DOHH2 (cell line): Measurements from ENCODE around the gene CHFR.

ENCODE experiments used
- H3F3A ChIP-seq: fragments of 200-600 bp; sonication (generic), shearing (Covaris generic); 2 replicates; pipeline ENCODE4 v1.6.0; 2016; ENCODE audit warnings: antibody characterized with exemption, mild to moderate bottlenecking; ENCODE audit not compliant: control insufficient read depth, insufficient read depth
- H3K27ac ChIP-seq: fragments of 200-600 bp; sonication (generic); 2 replicates; pipeline ENCODE4 v1.5.1; 2014; ENCODE audit warnings: low read depth, mild to moderate bottlenecking, low read length, moderate library complexity
- H3K27me3 ChIP-seq: fragments of 200-600 bp; sonication (generic); 2 replicates; pipeline ENCODE4 v1.6.1; 2014; ENCODE audit warnings: mild to moderate bottlenecking, low read length, mixed read lengths; ENCODE audit not compliant: control insufficient read depth
- H3K36me3 ChIP-seq: fragments of 200-600 bp; sonication (generic); 2 replicates; pipeline ENCODE4 v1.6.1; 2014; ENCODE audit warnings: mild to moderate bottlenecking, low read length, moderate library complexity, mixed read lengths; ENCODE audit not compliant: control insufficient read depth
- H3K4me1 ChIP-seq: fragments of 200-600 bp; sonication (generic); 2 replicates; pipeline ENCODE4 v1.6.1; 2014; ENCODE audit warnings: mild to moderate bottlenecking, low read length, mixed read lengths; ENCODE audit not compliant: control insufficient read depth
- H3K4me2 ChIP-seq: fragments of 200-600 bp; sonication (generic); 2 replicates; pipeline ENCODE4 v1.6.0; 2014; ENCODE audit warnings: mild to moderate bottlenecking, low read length, moderate library complexity
- H3K4me3 ChIP-seq: fragments of 200-600 bp; sonication (generic); 2 replicates; pipeline ENCODE4 v1.5.1; 2014; ENCODE audit warnings: mild to moderate bottlenecking, low read length, mixed read lengths
- H3K79me2 ChIP-seq: fragments of 200-600 bp; sonication (generic); 2 replicates; pipeline ENCODE4 v1.6.1; 2014; ENCODE audit warnings: mild to moderate bottlenecking, low read length, mixed read lengths; ENCODE audit not compliant: control insufficient read depth
- H3K9me2 ChIP-seq: fragments of 200-600 bp; sonication (generic); replicated peaks from 2 replicates; pipeline ENCODE4 v1.6.1; 2014; ENCODE audit warnings: mild to moderate bottlenecking, low read length, mixed read lengths; ENCODE audit not compliant: control insufficient read depth
- H3K9me3 ChIP-seq: fragments of 200-600 bp; sonication (generic); 2 replicates; pipeline ENCODE4 v1.6.1; 2014; ENCODE audit warnings: antibody characterized with exemption, low read length, mixed read lengths; ENCODE audit not compliant: control insufficient read depth, insufficient read depth
- H4K20me1 ChIP-seq: fragments of 200-600 bp; sonication (generic); 2 replicates; pipeline ENCODE4 v1.6.0; 2014; ENCODE audit warnings: low read depth, mild to moderate bottlenecking, antibody characterized with exemption, low read length, moderate library complexity; ENCODE audit not compliant: control insufficient read depth, insufficient read depth
- EZH2phosphoT487 ChIP-seq: fragments of 200-600 bp; sonication (generic); IDR thresholded peaks from 2 replicates; pipeline ENCODE4 v1.6.1; 2017; ENCODE audit warnings: borderline replicate concordance, mild to moderate bottlenecking, antibody characterized with exemption, low read length, moderate library complexity, mixed read lengths
- TF ChIP-seq, protein P1 (sequence below): fragments of 200-600 bp; sonication (generic); IDR thresholded peaks from one replicate; pipeline ENCODE4 v1.5.1; 2014; ENCODE audit warnings: antibody characterized with exemption, mild to moderate bottlenecking, low read depth, low read length; ENCODE audit not compliant: poor library complexity, severe bottlenecking

The CHFR gene

DNA sequence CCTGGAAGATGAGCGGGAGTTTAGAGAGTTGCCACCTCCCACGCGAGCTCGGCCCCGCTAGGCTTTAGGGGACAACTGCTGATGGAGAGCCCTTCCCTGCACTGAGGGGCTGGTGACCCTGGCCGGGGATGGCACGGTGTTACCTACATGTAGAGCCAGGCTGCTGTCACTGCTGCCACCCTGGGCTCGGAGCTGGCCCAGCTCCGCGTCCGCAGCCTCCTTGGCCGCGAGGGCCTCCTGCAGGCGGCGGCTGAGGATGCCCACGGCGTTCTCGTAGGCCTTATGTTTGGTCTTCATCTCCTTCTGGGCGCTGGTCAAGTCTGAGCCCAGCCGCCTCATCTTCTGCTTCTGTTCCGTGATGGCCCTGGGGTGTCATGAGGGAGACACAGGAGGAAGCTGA, 101.2 kb downstream of the CHFR start:
- no peaks in the 10 kb centered on the region for H3K9me2 ChIP-seq
- no peaks in the 10 kb centered on the region for H3K79me2 ChIP-seq
- H3K27ac ChIP-seq = no peak overlapping the region
- H3K4me3 ChIP-seq = no peak overlapping the region
- H3K4me2 ChIP-seq = no peak overlapping the region
- H3K9me3 ChIP-seq = no peaks in the 10 kb centered on the region
- H4K20me1 ChIP-seq = peaks cover 2% of the 10 kb centered on the region; the same call in 1 of the 2 replicates
- H3K4me1 ChIP-seq = no peaks in the 10 kb centered on the region
- H3K36me3 ChIP-seq = peaks cover 71% of the 10 kb centered on the region
- H3F3A ChIP-seq = no peaks in the 10 kb centered on the region; the same call in 1 of the 2 replicates
- no peaks in the 10 kb centered on the region for H3K27me3 ChIP-seq
- TF ChIP-seq, protein P1, sequence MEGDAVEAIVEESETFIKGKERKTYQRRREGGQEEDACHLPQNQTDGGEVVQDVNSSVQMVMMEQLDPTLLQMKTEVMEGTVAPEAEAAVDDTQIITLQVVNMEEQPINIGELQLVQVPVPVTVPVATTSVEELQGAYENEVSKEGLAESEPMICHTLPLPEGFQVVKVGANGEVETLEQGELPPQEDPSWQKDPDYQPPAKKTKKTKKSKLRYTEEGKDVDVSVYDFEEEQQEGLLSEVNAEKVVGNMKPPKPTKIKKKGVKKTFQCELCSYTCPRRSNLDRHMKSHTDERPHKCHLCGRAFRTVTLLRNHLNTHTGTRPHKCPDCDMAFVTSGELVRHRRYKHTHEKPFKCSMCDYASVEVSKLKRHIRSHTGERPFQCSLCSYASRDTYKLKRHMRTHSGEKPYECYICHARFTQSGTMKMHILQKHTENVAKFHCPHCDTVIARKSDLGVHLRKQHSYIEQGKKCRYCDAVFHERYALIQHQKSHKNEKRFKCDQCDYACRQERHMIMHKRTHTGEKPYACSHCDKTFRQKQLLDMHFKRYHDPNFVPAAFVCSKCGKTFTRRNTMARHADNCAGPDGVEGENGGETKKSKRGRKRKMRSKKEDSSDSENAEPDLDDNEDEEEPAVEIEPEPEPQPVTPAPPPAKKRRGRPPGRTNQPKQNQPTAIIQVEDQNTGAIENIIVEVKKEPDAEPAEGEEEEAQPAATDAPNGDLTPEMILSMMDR = no peak
- TF ChIP-seq EZH2phosphoT487 = no peak

DNA sequence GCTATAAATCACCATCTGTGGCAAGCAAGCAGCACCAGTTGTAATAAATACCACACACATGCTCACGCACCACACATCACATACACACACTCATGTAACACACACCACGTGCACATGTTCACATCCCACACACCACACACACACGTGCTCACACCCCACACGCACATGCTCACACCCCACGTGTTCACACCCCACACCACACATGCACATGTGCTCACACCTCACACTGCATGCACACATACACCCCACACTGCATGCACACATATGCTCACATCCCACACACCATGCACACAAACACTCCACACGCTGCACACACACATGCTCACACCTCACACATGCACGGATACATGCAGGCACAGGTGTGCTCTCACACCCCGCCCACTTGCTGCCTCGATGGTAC, 102.8 kb downstream of the CHFR start:
- Histone ChIP-seq H3K27me3 (no peaks in the 10 kb centered on the region), H4K20me1 (peaks cover 2% of the 10 kb centered on the region; the same call in 1 of the 2 replicates), H3K9me2 (no peaks in the 10 kb centered on the region), H3K79me2 (no peaks in the 10 kb centered on the region), H3K4me1 (no peaks in the 10 kb centered on the region), H3K4me2 (no peak overlapping the region), H3K27ac (no peak overlapping the region), H3K9me3 (no peaks in the 10 kb centered on the region), H3K36me3 (peaks cover 77% of the 10 kb centered on the region), H3K4me3 (no peak overlapping the region), H3F3A (no peaks in the 10 kb centered on the region)
- TF ChIP-seq, protein P1 = no peak
- TF ChIP-seq EZH2phosphoT487 = no peak

DNA sequence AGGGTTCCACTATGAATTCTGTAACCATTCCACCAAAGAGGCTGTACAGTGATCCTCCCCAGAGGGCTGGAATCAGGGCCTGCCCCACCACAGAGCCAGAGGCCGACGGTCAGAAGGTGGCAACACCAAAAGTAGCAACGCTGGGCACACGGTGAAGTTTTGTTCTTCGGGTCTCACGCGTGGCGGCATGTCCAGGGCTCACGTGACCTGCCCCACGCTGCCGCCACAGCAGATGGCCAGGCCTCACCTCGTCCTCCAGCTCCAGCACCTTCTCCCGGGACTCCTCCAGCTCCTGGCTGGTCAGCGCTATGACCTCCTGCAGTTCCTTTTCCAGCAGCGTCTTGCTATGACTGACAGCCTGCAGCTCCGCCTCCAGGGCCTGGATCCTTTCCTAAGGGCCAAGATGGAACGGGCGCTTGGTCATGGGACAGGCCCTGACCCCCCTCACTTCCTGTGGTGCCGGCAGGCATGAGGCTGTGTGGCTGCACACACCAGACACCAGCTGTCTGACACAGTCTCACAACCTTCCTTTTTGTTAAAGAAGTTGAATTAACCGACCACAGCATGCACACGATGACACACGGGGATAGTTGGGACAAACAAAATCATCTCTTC, 103.4 kb downstream of the CHFR start:
- Histone ChIP-seq H3K79me2 (no peaks in the 10 kb centered on the region), H3K27me3 (no peaks in the 10 kb centered on the region), H3K27ac (no peak overlapping the region), H3K9me2 (no peaks in the 10 kb centered on the region), H3K4me3 (no peak overlapping the region), H4K20me1 (peaks cover 1% of the 10 kb centered on the region; the same call in 1 of the 2 replicates), H3K4me1 (no peaks in the 10 kb centered on the region), H3K4me2 (no peak overlapping the region), H3K36me3 (peaks cover 75% of the 10 kb centered on the region), H3K9me3 (no peaks in the 10 kb centered on the region), H3F3A (no peaks in the 10 kb centered on the region)
- TF ChIP-seq EZH2phosphoT487 = no peak
- TF ChIP-seq, protein P1 = no peak
